H9 (cell line): ENCODE measurements around the gene TNIP1. TPM values are rescaled to one million over a fixed set of nuclear protein-coding genes. Genes with fewer than 3 reads are reported as not detected.

Experiments
- DNase-seq: peaks from one replicate; pipeline ENCODE4 v3.0.0-alpha.2; 2017
- H2AFZ ChIP-seq: one replicate; pipeline ENCODE4 v1.6.1; 2013; ENCODE audit warnings: mild to moderate bottlenecking, low read length, control low read depth, moderate library complexity
- H2AK5ac ChIP-seq: 2 replicates; pipeline ENCODE4 v1.6.1; 2013; ENCODE audit warnings: low read length, control low read depth, mixed read lengths; ENCODE audit not compliant: insufficient read length
- H2BK120ac ChIP-seq: one replicate; pipeline ENCODE4 v1.6.1; 2013; ENCODE audit warnings: low read depth, mild to moderate bottlenecking, low read length, control low read depth, inconsistent platforms; ENCODE audit not compliant: poor library complexity, severe bottlenecking
- H2BK12ac ChIP-seq: 2 replicates; pipeline ENCODE4 v1.6.1; 2013; ENCODE audit warnings: low read length, control low read depth, mixed read lengths, low read depth; ENCODE audit not compliant: insufficient read length
- H2BK15ac ChIP-seq: 2 replicates; pipeline ENCODE4 v1.6.1; 2013; ENCODE audit warnings: low read depth, low read length, control low read depth
- H2BK20ac ChIP-seq: one replicate; pipeline ENCODE4 v1.6.1; 2013; ENCODE audit warnings: low read depth, mild to moderate bottlenecking, low read length, control low read depth, inconsistent platforms; ENCODE audit not compliant: poor library complexity, severe bottlenecking
- H2BK5ac ChIP-seq: 2 replicates; pipeline ENCODE4 v1.6.1; 2013; ENCODE audit warnings: low read length, control low read depth, mixed read lengths; ENCODE audit not compliant: insufficient read length
- H3K14ac ChIP-seq: 2 replicates; pipeline ENCODE4 v1.6.1; 2013; ENCODE audit warnings: low read length, control low read depth; ENCODE audit not compliant: insufficient read depth
- H3K18ac ChIP-seq: 2 replicates; pipeline ENCODE4 v1.6.1; 2013; ENCODE audit warnings: low read depth, mild to moderate bottlenecking, mixed read lengths, low read length, control low read depth; ENCODE audit not compliant: insufficient read length
- H3K23ac ChIP-seq: 2 replicates; pipeline ENCODE4 v1.6.1; 2013; ENCODE audit warnings: low read length, control low read depth, mixed read lengths, low read depth; ENCODE audit not compliant: insufficient read length
- H3K23me2 ChIP-seq: 2 replicates; pipeline ENCODE4 v1.6.1; 2013; ENCODE audit warnings: low read depth, mild to moderate bottlenecking, mixed read lengths, low read length, control low read depth; ENCODE audit not compliant: insufficient read length, poor library complexity, severe bottlenecking
- H3K27ac ChIP-seq: 2 replicates; pipeline ENCODE4 v1.5.1; 2013; ENCODE audit warnings: low read length, control low read depth, mixed read lengths, low read depth; ENCODE audit not compliant: insufficient read length
- H3K27me3 ChIP-seq: 2 replicates; pipeline ENCODE4 v1.6.1; 2013; ENCODE audit warnings: low read length, control low read depth, inconsistent platforms; ENCODE audit not compliant: insufficient read depth
- H3K4ac ChIP-seq: 2 replicates; pipeline ENCODE4 v1.6.1; 2013; ENCODE audit warnings: low read depth, mild to moderate bottlenecking, control low read depth, inconsistent platforms, low read length, moderate library complexity
- H3K4me1 ChIP-seq: 2 replicates; pipeline ENCODE4 v1.6.1; 2013; ENCODE audit warnings: low read length, control low read depth, inconsistent platforms; ENCODE audit not compliant: insufficient read depth
- H3K4me2 ChIP-seq: 2 replicates; pipeline ENCODE4 v1.6.1; 2013; ENCODE audit warnings: low read length, control low read depth, mixed read lengths; ENCODE audit not compliant: insufficient read length, insufficient read depth
- H3K56ac ChIP-seq: 2 replicates; pipeline ENCODE4 v1.6.1; 2013; ENCODE audit warnings: low read depth, mild to moderate bottlenecking, mixed read lengths, low read length, control low read depth; ENCODE audit not compliant: insufficient read length
- H3K79me1 ChIP-seq: 2 replicates; pipeline ENCODE4 v1.6.1; 2013; ENCODE audit warnings: low read depth, mild to moderate bottlenecking, moderate library complexity, low read length, control low read depth, inconsistent platforms; ENCODE audit not compliant: insufficient read depth, poor library complexity, severe bottlenecking
- H3K79me2 ChIP-seq: 2 replicates; pipeline ENCODE4 v1.6.1; 2013; ENCODE audit warnings: low read length, control low read depth, inconsistent platforms; ENCODE audit not compliant: insufficient read depth
- H3K9ac ChIP-seq: 2 replicates; pipeline ENCODE4 v1.6.1; 2013; ENCODE audit warnings: low read length, control low read depth, mixed read lengths; ENCODE audit not compliant: insufficient read length; ENCODE audit errors: extremely low read depth
- H3K9me3 ChIP-seq: one replicate; pipeline ENCODE4 v1.6.1; 2013; ENCODE audit warnings: low read depth, low read length, inconsistent platforms; ENCODE audit not compliant: control insufficient read depth
- H3T11ph ChIP-seq: one replicate; pipeline ENCODE4 v1.6.1; 2013; ENCODE audit warnings: mild to moderate bottlenecking, low read length, control low read depth, inconsistent platforms
- H4K20me1 ChIP-seq: one replicate; pipeline ENCODE4 v1.6.1; 2013; ENCODE audit not compliant: control insufficient read depth, insufficient read length, insufficient read depth
- H4K5ac ChIP-seq: 2 replicates; pipeline ENCODE4 v1.6.1; 2013; ENCODE audit warnings: low read depth, mild to moderate bottlenecking, mixed read lengths, low read length, control low read depth; ENCODE audit not compliant: insufficient read length
- H4K8ac ChIP-seq: replicated peaks from 2 replicates; pipeline ENCODE4 v1.6.1; 2013; ENCODE audit warnings: low read length, control low read depth, mixed read lengths, low read depth; ENCODE audit not compliant: insufficient read length
- H4K91ac ChIP-seq: 2 replicates; pipeline ENCODE4 v1.6.1; 2013; ENCODE audit warnings: low read depth, mild to moderate bottlenecking, moderate library complexity, mixed read lengths, low read length, control low read depth; ENCODE audit not compliant: insufficient read length
- H3K27ac Mint-ChIP-seq, 3 experiments: 2 replicates in 2 of 3; 3 replicates in 1 of 3; pipeline ENCODE4 v1.8.0; 2020 to 2021; ENCODE audit warnings: mixed read lengths in 3 of 3, mild to moderate bottlenecking in 1 of 3, moderate library complexity in 1 of 3
- H3K27me3 Mint-ChIP-seq: 2 replicates; pipeline ENCODE4 v1.8.0; 2021; ENCODE audit warnings: low read depth, mild to moderate bottlenecking, moderate library complexity, mixed read lengths
- H3K36me3 Mint-ChIP-seq, 3 experiments: 2 replicates in 2 of 3; 3 replicates in 1 of 3; pipeline ENCODE4 v1.8.0; 2020 to 2021; ENCODE audit warnings: low read depth in 3 of 3, mixed read lengths in 3 of 3; ENCODE audit not compliant: insufficient read depth in 1 of 3
- H3K4me1 Mint-ChIP-seq, 2 experiments: 2 replicates each; pipeline ENCODE4 v1.8.0; 2020; ENCODE audit warnings: mixed read lengths in 2 of 2
- H3K4me3 Mint-ChIP-seq, 2 experiments: 2 replicates in 1 of 2; 3 replicates in 1 of 2; pipeline ENCODE4 v1.8.0; 2020 to 2021; ENCODE audit warnings: mild to moderate bottlenecking in 2 of 2, mixed read lengths in 2 of 2, moderate library complexity in 1 of 2
- H3K9me3 Mint-ChIP-seq, 2 experiments: 2 replicates in 1 of 2; 3 replicates in 1 of 2; pipeline ENCODE4 v1.8.0; 2020; ENCODE audit warnings: mild to moderate bottlenecking in 2 of 2, mixed read lengths in 2 of 2, moderate library complexity in 1 of 2
- WGBS: extraction: QIAGEN DNeasy Blood & Tissue Kit; methylation state at CpG from one replicate; pipeline ENCODE4 v1.1.7; 2013; ENCODE audit warnings: missing lambda C conversion rate, low lambda C conversion rate, mixed read lengths; ENCODE audit not compliant: insufficient read length; ENCODE audit errors: extremely low coverage; 5-methylcytosine and 5-hydroxymethylcytosine counted together
- total RNA-seq: library from RNA; stranded (reverse); gene quantifications from 2 replicates; pipeline ENCODE4 v1.2.1, GENCODE V29; 2021
- TF ChIP-seq, protein P1 (sequence below): fragments of 200-600 bp; sonication (generic); conservative IDR thresholded peaks from 3 replicates; pipeline ENCODE4 v1.8.0; 2021; ENCODE audit warnings: antibody characterized with exemption, mild to moderate bottlenecking

Gene TNIP1
- total RNA-seq, 1 experiment from 2014 or later, result 40.8 TPM

DNA sequence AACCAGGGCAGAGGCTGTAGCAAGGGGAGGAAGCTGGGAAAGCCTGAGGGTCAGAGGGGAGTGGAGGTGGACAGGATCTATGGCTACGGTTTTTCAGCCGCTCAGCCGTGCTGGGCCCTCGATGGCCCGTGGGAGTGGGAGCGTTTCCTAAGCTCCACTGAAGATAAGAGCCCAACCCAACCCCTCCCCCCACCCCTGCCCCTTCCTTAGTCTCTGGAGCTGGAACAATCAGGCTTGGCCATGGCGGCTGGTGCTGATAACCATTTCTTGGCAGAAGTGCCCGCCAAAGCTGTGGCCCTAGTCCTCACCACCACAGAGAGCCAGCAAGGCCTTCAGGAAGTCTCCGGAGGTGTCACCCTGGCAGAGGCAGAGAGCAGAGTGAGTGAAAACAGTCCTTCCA lies 20.3 kb upstream of the TNIP1 start:
- no peak overlapping the region for H3K9ac ChIP-seq
- H3K56ac ChIP-seq, result no peak overlapping the region
- no peak overlapping the region for H2AFZ ChIP-seq
- H3K9me3 Mint-ChIP-seq, result no peaks in the 10 kb centered on the region
- H3K4ac ChIP-seq, result no peak overlapping the region
- no peak overlapping the region for H3K23ac ChIP-seq
- no peak overlapping the region for H3T11ph ChIP-seq
- H3K9me3 ChIP-seq, result no peaks in the 10 kb centered on the region
- no peak overlapping the region for H4K91ac ChIP-seq
- no peak overlapping the region for H2BK12ac ChIP-seq
- H3K23me2 ChIP-seq, result no peaks in the 10 kb centered on the region
- no peak overlapping the region for H2BK5ac ChIP-seq
- no peak overlapping the region for H3K14ac ChIP-seq
- peaks cover 8 to 11% of the 10 kb centered on the region in 2 experiments for H3K4me1 Mint-ChIP-seq
- H4K20me1 ChIP-seq, result no peaks in the 10 kb centered on the region
- H2BK120ac ChIP-seq, result no peak overlapping the region
- no peaks in the 10 kb centered on the region for H3K4me1 ChIP-seq
- TF ChIP-seq, protein P1, sequence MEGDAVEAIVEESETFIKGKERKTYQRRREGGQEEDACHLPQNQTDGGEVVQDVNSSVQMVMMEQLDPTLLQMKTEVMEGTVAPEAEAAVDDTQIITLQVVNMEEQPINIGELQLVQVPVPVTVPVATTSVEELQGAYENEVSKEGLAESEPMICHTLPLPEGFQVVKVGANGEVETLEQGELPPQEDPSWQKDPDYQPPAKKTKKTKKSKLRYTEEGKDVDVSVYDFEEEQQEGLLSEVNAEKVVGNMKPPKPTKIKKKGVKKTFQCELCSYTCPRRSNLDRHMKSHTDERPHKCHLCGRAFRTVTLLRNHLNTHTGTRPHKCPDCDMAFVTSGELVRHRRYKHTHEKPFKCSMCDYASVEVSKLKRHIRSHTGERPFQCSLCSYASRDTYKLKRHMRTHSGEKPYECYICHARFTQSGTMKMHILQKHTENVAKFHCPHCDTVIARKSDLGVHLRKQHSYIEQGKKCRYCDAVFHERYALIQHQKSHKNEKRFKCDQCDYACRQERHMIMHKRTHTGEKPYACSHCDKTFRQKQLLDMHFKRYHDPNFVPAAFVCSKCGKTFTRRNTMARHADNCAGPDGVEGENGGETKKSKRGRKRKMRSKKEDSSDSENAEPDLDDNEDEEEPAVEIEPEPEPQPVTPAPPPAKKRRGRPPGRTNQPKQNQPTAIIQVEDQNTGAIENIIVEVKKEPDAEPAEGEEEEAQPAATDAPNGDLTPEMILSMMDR, result no peak
- H3K4me3 Mint-ChIP-seq, result no peak overlapping the region
- no peak overlapping the region for H4K5ac ChIP-seq
- H3K79me2 ChIP-seq, result no peaks in the 10 kb centered on the region
- H3K79me1 ChIP-seq, result no peaks in the 10 kb centered on the region
- H3K27ac ChIP-seq, result no peak overlapping the region
- no peak overlapping the region for H3K4me2 ChIP-seq
- peaks cover 2 to 20% (median 5%) of the 10 kb centered on the region in 3 experiments; a peak in 3 of 7 replicates for H3K36me3 Mint-ChIP-seq
- H3K27me3 Mint-ChIP-seq, result no peaks in the 10 kb centered on the region
- H4K8ac ChIP-seq, result no peak overlapping the region
- H3K27ac Mint-ChIP-seq, result no peak overlapping the region; a peak in 1 of 7 replicates
- H2AK5ac ChIP-seq, result no peak overlapping the region
- no peaks in the 10 kb centered on the region for H3K27me3 ChIP-seq
- no peak for DNase-seq
- H3K18ac ChIP-seq, result no peak overlapping the region
- WGBS, result no CpG with 5 or more reads among the region's 9 CpGs
- no peak overlapping the region for H2BK20ac ChIP-seq
- H2BK15ac ChIP-seq, result no peak overlapping the region
